ENCODE results near the gene ABRACL. TPM values are rescaled to one million over a fixed set of nuclear protein-coding genes. Genes with fewer than 3 reads are reported as not detected.

The ABRACL gene
- total and polyA plus RNA-seq, 2 experiments from 2014 or later = 134 to 516 TPM

- H3K79me2 ChIP-seq (replicated peaks; ENCODE audit: insufficient read depth) = peaks cover 98% of the 10 kb centered on the region
Observed at GRCh38 chr6:138979365-138979764, 49.2 kb upstream of the ABRACL start.

More at GRCh38 chr6:138979365-138979764, 49.2 kb upstream of the ABRACL start:
- Mint-ChIP-seq H3K36me3 (ENCODE audit: low read depth) (no peaks in the 10 kb centered on the region), H3K9me3 (no peaks in the 10 kb centered on the region), H3K27me3 (ENCODE audit: insufficient read depth, low read depth, poor library complexity) (peaks cover 4% of the 10 kb centered on the region), H3K27ac (peak overlapping the region; percentile 9), H3K4me1 (peaks cover 48% of the 10 kb centered on the region), H3K4me3 (no peak overlapping the region)
- no peak for DNase-seq (ENCODE audit: low spot score)
- Histone ChIP-seq H3K36me3 (ENCODE audit: insufficient read depth) (no peaks in the 10 kb centered on the region), H3K27ac (ENCODE audit: low read depth) (0 out of 2 replicates have a peak overlapping the region, but pooled peaks have one; percentile 2), H2AFZ (no peak overlapping the region), H3K9me2 (ENCODE audit: insufficient read depth) (no peaks in the 10 kb centered on the region), H4K20me1 (replicated peaks; ENCODE audit: insufficient read depth) (0 out of 2 replicates have a peak, but pooled peaks cover 6% of the 10 kb centered on the region), H3F3A (replicated peaks; ENCODE audit: low read depth) (no peaks in the 10 kb centered on the region), H3K4me2 (0 out of 2 replicates have a peak overlapping the region, but pooled peaks have one; percentile 20), H3K4me3 (no peak overlapping the region), H3K27me3 (ENCODE audit: insufficient read depth) (no peaks in the 10 kb centered on the region), H3K4me1 (ENCODE audit: insufficient read depth) (peaks cover 51% of the 10 kb centered on the region)
- TF ChIP-seq ETS1 (IDR thresholded peaks at IDR 0.05) (no peak), ZNF462 (CRISPR knock-in tag; IDR thresholded peaks at IDR 0.05) (no peak), ZNF331 (CRISPR knock-in tag; IDR thresholded peaks at IDR 0.05; ENCODE audit: low read depth) (no peak), EZH2 (IDR thresholded peaks at IDR 0.05; ENCODE audit: low read depth, unreplicated experiment) (no peak), NANOG (IDR thresholded peaks at IDR 0.05; ENCODE audit: borderline replicate concordance) (no peak), CREB1 (CRISPR knock-in tag; IDR thresholded peaks at IDR 0.05; ENCODE audit: low read depth) (no peak), JUNB (IDR thresholded peaks at IDR 0.05; ENCODE audit: unreplicated experiment) (no peak), ZNF114 (CRISPR knock-in tag; IDR thresholded peaks at IDR 0.05) (no peak), CTCF (conservative IDR thresholded peaks at IDR 0.05; ENCODE audit: low read depth in 2 of 2) (no peak), STAT1 (IDR thresholded peaks at IDR 0.05; ENCODE audit: unreplicated experiment) (no peak), EZH2phosphoT487 (IDR thresholded peaks at IDR 0.05; ENCODE audit: unreplicated experiment) (no peak), POLR2AphosphoS5 (IDR thresholded peaks at IDR 0.05; ENCODE audit: low read depth) (no peak), REST (IDR thresholded peaks at IDR 0.05; ENCODE audit: unreplicated experiment) (no peak)
- ATAC-seq = no peak

Data from GM23338 (cell line).